ENCODE results near the gene MS4A8.
"Not testable (repeated sequence)": the region's sequence is repeated elsewhere in the genome, so short reads cannot be mapped to it uniquely, and the experiment has no call there.

MS4A8 gene

DNA sequence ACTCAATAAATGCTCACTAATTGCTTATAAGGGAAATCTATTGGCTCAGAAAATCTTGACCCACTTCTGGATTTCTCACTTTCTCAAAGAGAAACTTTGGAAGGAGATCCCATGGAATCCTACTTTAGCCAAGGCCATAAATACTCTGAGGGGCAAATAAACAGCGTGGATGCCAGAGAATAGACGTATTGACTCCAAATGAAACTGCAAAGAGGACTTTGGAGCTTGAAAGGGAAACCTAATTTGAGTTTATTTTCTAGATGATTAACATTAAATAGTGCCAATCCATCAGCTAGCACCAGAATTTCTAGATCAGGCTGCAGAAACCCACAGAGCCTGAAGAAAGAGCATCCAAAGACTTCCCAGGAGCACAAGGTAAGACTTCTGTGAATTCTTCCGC is 25.0 kb downstream of the MS4A8 start, which contains the start of gene MS4A18:
MS4A18 (plus strand) TSS at position 301 of the 400 bp plus-strand sequence.
- in situ Hi-C loops (cut with MboI; ENCODE audit: low sequenced_read_pairs) = no loop called here

DNA sequence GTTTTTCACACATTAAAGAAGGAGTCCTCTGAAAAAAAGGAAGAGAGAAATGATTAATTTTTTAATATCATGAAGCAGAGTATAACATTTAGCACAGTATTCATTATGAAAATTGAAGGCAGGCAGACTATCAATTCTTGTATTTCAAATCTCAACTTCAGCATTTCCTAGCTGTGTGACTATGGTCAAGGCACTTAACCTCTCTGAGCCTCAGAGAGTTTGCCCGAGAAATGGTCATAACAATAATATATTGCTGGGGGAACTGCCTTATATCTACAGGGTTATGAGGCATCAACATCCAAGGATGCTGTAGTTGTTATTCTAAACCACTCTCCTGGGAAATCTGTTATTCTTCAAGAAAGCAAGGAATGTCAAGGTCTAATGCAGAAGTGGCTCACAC is 26.2 kb downstream of the MS4A8 start:
- in situ Hi-C loops (cut with MboI; ENCODE audit: low sequenced_read_pairs) = no loop called here

DNA sequence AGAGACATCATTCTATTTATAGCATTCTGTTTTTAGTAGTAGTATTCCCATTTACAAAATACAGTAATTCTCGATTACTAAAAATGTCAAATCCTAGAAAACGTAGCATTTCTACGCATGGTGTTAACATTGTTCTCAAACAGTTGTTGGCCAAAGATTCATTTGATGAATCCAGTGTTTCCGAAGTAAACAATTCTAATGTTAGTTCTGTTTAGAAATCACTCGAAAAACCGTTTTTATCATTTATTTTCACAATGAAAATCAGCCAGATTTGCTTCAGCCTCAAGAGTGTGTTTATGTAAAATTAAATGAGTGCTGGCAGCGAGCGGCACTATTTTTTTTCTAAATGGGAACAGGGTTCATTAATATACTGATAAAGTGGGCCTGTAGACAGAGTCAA is 32.2 kb downstream of the MS4A8 start:
- in situ Hi-C loops (cut with MboI; ENCODE audit: low sequenced_read_pairs) = no loop called here

DNA sequence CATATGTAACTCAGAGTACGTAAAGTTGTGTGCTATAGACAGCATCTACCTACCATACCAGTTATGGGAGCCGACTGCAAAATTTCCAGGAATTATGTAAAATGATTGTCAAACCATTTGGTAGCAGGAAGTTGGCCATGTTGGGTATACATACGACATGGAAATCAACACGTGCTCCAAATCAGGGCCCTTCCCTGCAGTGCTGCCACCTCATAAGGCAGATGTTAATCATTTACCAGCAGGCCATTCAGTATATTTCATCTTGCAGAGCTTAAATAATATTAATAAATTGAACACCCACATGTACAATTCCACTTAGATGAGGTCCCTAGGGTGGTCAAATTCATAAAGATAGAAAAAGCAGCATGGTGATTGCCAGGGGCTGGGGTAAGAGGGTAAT is 34.9 kb downstream of the MS4A8 start:
- in situ Hi-C loops (cut with MboI; ENCODE audit: low sequenced_read_pairs) = no loop called here

DNA sequence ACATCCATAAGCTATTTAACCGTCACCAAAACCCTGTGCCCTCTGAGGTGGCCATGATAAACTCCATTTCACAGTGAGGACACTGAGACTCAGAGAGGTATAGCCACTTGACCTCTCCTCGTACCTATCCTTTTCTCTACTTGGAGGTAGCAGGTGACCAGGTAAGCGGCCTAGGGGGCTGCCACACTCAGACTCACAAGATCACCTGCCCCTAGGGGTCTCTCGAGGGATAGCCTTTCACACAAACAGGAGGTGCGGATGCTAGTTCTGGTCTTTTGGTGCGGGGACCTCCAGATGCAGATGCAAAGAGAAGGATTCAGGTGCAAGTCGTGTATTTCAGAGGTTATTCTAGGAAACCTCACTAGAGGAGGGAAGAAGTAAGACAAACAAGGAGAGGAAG is 39.7 kb downstream of the MS4A8 start:
- in situ Hi-C loops (cut with MboI; ENCODE audit: low sequenced_read_pairs) = no loop called here

DNA sequence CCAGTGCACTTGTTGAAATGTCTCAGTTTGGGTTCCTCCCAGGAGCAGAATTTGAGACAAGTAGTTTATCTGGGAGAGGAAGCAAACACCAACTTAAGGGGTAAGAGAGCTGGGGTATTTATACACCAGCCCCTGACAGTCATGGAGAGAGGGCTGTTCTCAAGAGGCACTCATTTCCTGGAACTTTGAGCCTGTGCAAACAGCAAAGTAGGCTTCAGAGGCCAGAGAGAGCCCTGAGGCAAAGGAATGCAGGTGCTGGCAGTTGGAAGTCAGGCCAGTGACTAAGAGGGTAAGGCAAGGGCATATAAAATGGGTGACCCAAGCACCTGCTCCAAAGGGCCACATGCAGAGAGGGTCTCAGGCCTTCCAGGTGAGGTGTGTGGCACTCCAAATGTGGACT is 41.2 kb downstream of the MS4A8 start:
- in situ Hi-C loops (cut with MboI; ENCODE audit: low sequenced_read_pairs) = no loop called here

DNA sequence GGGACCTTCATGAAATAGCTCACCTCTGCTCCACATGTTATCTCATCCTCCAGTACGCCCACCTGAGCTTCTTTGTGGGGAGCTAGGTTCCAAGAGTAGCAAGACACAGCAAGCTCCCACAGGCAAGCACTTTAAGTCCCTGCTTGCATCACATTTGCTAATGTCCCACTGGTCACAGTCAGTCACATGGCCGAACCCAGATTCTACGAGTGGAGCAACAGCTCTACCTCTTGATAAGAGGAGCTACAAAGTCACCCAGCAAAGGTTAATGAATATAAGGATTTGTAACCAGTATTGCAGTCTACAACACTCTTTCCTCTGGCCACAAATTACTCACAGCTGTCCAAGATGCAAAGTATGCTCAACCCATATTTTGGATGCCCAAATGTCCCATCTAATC is 42.0 kb downstream of the MS4A8 start:
- in situ Hi-C loops (cut with MboI; ENCODE audit: low sequenced_read_pairs) = no loop called here

DNA sequence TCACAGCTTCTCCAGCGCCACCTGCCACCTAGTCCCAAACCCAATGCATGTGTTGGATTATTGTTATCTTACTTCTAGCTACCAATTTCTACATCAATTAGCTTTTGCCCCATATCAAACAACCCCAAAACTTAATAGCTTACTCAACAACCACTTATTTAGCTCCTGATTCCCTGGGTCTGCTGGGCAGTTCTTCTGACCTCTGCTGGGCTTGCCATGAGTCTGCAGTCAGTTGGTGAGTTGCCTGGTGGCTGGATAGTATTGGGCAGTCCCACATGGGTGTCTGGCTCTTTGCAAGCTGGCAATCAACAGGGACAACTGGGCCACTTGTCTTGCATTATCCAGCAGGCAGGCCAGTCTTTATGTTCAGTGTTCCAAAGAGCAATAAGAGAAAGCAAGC is 43.6 kb downstream of the MS4A8 start:
- in situ Hi-C loops (cut with MboI; ENCODE audit: low sequenced_read_pairs) = no loop called here

DNA sequence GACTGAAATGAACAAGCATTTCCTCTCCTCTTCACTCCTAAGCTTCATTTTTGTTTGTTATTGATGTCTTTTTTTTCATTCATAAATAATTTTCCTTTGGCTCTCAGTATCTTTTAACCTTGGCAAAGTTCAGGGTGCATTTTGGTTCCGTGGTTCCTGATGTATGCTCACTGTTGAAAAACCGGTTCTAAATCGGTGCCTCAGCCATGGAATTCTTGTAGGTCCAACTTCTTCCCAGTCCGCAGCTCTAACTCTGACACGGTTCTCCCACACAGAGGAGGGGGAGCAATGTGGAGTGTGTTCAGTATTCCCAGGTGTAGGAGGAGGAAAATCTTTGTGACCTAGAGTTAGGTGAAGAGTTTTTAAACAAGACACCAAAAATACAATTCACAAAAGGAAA is 44.7 kb downstream of the MS4A8 start:
- in situ Hi-C loops (cut with MboI; ENCODE audit: low sequenced_read_pairs) = no loop called here

DNA sequence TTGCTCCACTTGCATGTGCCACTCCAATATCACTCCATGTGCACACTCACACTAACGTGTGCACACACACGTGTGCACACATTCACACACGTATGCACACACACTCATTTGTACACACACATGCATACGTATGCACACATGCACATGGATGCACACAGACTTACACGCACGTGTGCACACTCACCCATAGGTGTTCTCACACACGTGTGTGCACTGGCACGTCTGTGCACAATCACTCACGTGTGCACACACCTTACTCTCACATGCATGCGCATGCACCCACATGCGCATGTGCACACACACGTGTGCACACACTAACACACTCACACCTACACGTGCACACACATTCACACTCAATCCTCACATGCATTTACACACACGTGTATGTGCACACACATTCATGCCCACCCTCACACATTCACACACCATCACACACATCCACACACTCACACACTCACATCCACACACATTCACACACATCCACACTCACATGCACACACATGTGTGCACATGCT is 48.0 kb downstream of the MS4A8 start:
- in situ Hi-C loops (cut with MboI; ENCODE audit: low sequenced_read_pairs) = no loop called here

DNA sequence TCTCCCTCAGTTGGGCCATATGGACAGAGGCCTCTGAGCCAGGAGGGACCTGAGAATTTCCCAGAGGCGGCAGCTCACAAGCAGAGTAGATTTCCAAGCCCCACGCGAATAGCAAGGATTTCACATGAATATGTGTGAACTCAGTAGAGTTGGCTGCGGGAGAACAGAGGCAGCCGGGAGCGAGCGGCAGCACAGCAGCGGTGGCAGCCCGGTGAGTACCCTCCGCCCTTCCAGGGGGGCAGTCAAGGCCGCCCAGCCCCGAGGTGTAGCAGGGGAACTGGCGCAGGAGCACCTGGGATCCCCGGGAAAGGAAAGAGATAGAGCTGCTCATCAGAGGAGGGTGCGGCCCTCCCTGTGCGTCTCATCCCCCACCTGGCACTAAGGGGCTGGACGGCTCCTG is 48.8 kb downstream of the MS4A8 start:
- in situ Hi-C loops (cut with MboI; ENCODE audit: low sequenced_read_pairs) = no loop called here

DNA sequence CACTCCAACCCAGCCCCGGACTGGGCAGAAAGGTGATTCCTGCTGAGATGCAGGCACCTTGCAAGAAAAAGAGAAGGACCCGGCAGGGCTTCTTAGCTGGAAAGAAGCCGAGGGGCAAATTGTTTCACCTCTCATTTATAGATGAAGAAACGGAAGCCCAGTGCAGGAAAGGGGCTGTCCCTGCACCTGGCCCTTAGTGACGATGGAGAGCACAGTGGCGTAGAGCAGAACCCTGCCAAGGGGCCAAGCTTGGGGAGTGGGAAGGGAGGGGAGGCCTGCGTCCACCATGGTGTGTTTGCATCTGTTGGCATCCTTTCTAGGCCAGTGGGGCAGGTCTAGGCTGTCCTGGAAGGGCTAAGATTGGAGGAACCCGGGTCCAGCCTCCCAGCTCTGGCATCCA is 49.4 kb downstream of the MS4A8 start:
- in situ Hi-C loops (cut with MboI; ENCODE audit: low sequenced_read_pairs) = no loop called here

DNA sequence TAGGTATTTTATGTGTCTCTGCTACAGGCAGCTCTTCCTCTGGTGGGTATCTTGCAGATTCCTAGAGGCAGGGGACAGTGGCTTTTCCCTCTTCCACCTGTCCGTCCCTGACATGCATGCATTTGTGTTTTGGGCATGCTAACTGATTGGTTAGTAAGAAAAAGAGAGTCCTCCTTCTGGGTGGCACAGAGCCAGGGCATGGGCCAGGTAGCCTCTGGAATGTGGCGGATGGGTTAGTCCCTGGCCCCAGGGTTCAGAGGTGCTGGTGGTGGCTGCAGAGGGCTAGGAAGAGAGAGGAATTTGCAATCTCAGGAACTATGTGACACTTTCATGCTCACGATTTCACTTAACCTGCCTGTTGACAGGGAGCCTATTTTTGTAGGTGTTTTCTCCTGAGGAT is 51.5 kb downstream of the MS4A8 start:
- in situ Hi-C loops (cut with MboI; ENCODE audit: low sequenced_read_pairs) = no loop called here

DNA sequence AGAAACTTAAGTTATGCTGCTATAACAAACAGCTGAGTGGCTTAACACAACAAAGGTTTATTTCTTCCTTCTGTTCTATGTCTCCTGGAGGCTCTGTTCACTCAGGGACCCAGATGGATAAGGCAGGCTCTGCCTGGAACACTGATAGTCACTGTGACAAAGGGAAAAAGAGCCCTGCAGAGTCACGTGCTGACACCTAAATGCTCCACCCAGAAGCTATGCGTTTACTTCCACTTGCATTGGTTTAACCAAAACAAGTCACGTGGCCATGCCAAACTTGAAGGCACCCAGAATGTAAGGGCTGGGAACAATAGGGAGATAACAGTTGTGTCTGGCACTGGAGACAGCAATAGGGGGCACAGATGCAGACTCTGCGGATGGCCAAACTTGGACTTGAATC is 53.9 kb downstream of the MS4A8 start:
- in situ Hi-C loops (cut with MboI; ENCODE audit: low sequenced_read_pairs) = no loop called here

DNA sequence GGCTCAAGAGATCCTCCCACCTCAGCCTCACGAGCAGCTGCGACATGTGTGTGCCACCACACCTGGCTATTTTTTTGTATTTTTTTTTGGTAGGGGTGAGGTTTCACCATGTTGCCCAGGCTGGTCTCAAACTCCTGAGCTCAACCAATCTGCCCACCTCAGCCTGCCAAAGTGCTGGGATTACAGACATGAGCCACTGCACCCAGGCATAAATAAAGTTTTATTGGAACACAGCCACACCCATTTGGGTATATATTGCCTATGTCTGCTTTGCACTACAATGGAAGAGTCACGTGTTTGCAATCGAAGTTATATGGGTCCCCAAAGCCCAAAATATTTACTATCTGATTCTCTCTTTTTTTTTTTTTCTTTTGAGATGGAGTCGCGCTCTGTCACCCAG is 55.5 kb downstream of the MS4A8 start:
- in situ Hi-C loops (cut with MboI; ENCODE audit: low sequenced_read_pairs) = no loop called here

DNA sequence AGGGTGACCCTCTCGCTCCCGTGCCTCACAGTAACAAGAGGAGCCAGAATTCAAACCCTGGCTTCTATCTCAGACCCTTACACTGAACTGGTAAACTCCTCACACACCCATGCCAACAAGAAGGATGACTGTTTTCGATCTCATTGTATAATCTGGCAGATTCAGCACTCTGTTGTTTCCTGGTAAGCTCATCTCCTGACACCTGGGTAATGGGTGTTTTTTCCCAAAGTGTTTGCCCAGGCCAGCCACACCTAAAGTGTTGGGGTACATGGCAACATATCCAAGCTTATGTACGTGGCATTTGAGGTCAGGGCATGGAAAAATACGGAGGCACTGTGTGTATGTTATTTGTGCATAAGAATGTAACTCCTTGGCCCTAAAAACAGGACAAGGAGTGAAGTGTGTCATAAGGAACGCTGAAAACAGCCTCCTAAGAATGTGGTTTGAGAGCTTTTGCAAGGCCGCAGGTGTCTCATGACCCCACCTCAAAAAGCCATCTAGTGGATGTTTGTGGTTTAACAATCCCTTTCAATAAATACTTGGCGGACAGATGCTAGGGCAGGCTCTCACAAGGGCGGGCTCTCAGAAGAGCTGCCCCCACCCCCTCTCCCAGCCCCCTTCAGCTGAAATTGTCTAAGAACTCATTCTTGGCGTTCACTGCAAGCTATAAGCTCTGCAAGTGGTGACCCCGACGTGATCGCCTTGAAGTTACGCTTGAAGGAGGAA is 57.1 kb downstream of the MS4A8 start, which contains the start of gene MS4A15:
MS4A15 (plus strand) TSS at position 561 of the 726 bp plus-strand sequence. CDS start 6,867 bp downstream, outside the sequence.
- in situ Hi-C loops (cut with MboI; ENCODE audit: low sequenced_read_pairs) = no loop called here

DNA sequence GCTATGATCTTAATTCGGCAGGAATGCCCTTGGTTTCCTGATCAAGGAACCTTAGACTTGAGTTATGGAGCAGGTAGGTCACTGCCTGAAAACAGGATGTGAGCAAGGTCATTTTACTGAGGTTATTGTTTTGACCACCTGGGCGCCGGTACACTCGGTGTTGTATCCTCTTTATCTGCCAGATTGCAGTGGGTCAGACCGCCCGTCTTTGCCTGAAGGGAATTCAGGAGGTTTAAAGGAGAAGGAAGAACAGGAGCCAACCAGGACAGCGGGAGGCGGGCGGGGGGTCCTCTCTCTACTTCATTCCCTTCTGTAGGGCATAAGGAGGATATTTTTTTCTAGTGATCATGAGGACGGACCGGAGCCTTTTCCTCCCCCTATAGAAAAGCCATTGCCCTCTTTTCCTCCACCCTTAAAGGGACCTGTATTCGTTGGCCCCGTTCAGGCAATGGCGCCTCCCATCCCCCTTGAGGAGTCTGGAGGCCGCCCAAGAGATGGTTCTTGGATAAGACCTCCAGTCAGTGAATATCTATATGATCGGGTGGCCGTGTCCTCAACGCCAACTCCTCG is 57.9 kb downstream of the MS4A8 start:
- in situ Hi-C loops (cut with MboI; ENCODE audit: low sequenced_read_pairs) = no loop called here

DNA sequence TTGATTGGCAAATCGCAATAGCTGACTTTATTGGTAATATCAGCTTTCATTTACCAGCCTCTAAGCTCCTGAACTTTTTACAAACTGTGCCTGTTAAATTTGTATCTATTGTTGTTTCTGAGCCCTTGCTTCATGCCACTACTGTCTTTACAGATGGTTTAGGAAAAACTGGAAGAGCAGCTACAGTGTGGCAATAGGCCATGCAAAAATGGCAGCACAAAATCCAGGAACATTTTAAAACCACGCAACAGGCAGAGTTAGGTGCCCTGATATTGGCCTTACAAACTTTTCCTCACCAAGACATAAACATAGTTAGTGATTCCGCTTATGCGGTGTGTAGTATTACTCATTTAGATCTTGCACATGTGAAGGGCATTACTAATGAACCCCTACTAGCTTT is 59.3 kb downstream of the MS4A8 start:
- in situ Hi-C loops (cut with MboI; ENCODE audit: low sequenced_read_pairs) = not testable (repeated sequence)

DNA sequence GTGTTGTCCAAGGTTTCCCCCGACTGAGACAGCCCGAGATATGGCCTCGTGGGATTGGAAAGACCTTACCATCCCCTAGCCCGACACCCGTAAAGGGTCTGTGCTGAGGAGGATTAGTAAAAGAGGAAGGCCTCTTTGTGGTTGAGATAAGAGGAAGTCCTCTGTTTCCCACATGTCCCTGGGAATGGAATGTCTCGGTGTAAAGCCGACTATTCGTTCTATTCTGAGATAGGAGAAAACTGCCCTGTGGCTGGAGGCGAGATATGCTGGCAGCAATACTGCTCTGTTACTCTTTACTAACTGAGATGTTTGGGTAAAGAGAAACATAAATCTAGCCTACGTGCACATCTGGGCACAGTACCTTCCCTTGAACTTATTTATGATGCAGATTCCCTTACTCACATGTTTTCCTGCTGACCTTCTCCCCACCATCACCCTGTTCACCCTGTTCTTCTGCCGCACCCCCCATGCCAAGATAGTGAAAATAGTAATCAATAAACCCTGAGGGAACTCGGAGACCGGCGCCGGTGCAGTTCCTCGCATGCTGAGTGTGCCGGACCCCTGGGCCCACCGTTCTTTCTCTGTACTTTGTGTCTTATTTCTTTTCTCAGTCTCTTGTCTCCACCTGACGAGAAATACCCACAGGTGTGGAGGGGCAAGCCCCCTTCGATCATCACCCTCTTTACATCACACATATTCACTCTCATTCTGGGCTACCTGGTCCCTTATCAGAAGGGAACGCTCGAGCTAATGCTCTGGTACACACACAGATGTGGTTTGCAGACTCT is 60.2 kb downstream of the MS4A8 start:
- in situ Hi-C loops (cut with MboI; ENCODE audit: low sequenced_read_pairs) = not testable (repeated sequence)

DNA sequence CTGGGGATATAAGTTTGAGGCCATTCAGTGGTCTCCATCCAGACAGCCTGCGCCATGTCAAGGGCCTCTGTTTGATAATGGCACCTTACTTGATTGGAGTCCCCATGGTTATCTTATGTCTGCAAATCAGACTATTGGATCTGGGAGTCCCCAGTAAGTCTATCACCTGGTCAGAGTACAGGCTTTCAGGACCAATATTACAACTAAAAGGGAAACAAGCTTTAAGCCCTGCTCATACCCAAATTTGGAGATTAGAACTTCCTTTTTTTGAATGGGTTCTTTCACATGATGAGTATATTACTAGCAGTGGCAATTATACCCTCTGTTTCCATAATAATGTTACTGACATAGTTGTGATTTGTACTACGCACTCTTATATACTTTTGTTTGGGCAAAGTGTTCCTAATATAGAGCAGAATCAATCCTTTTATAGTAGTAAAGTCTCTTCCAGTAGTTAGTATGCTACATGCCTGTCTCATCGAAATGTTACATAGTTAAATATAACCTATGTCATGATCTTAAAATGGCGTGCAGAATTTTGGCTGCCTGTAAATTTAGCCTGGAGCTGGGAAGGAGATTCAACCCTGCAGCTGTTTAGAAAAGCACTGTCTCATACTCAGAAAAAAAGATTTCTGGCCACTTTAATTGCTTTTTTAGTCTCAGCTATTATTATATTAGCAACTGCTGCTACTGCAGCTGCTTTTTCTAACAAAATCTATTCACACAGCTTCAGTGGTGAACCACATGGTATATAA is 62.2 kb downstream of the MS4A8 start:
- in situ Hi-C loops (cut with MboI; ENCODE audit: low sequenced_read_pairs) = no loop called here
